Lower leg skin (tissue), 3 donors: ENCODE data around the gene APPL1.

Source experiments
- CTCF ChIP-seq, 3 donors: fragments of 450-650 bp; IDR thresholded peaks; one replicate each; pipeline ENCODE4 v1.5.1; 2016; ENCODE audit warnings: antibody characterized with exemption in 3 of 3, mild to moderate bottlenecking in 3 of 3, moderate library complexity in 2 of 3
- POLR2A ChIP-seq, 2 donors: fragments of 450-650 bp; IDR thresholded peaks; one replicate each; pipeline ENCODE4 v1.6.1; 2016 to 2017; ENCODE audit warnings: antibody characterized with exemption in 2 of 2, mild to moderate bottlenecking in 1 of 2, moderate library complexity in 1 of 2

- no peak for TF ChIP-seq CTCF (IDR thresholded peaks at IDR 0.05)
- no peak for TF ChIP-seq POLR2A (IDR thresholded peaks at IDR 0.05)
These were observed 29.3 kb downstream of the APPL1 start for GRCh38 chr3:57256844-57257243.
